Ishikawa (cell line): Measurements from ENCODE around the gene PLD1.

ENCODE experiments used
- CEBPB ChIP-seq: IDR thresholded peaks from 2 replicates; pipeline ENCODE4 v1.6.1; 2012
- CREB1 ChIP-seq: IDR thresholded peaks from 2 replicates; pipeline ENCODE4 v1.6.1; 2012; ENCODE audit warnings: low read depth
- EGR1 ChIP-seq: IDR thresholded peaks from 2 replicates; pipeline ENCODE4 v1.6.1; 2012
- EP300 ChIP-seq: IDR thresholded peaks from 2 replicates; pipeline ENCODE4 v1.6.1; 2012; ENCODE audit warnings: borderline replicate concordance
- FOXM1 ChIP-seq: IDR thresholded peaks from 2 replicates; pipeline ENCODE4 v1.6.1; 2012; ENCODE audit warnings: low read depth, borderline replicate concordance
- NFIC ChIP-seq: IDR thresholded peaks from 2 replicates; pipeline ENCODE4 v1.6.1; 2012
- RAD21 ChIP-seq: IDR thresholded peaks from 2 replicates; pipeline ENCODE4 v1.6.1; 2012; ENCODE audit warnings: low read depth
- TAF1 ChIP-seq: IDR thresholded peaks from 2 replicates; pipeline ENCODE4 v1.6.1; 2012; ENCODE audit warnings: low read depth, mild to moderate bottlenecking
- TCF12 ChIP-seq: IDR thresholded peaks from 2 replicates; pipeline ENCODE4 v1.6.1; 2012; ENCODE audit warnings: low read depth
- TEAD4 ChIP-seq: IDR thresholded peaks from 2 replicates; pipeline ENCODE4 v1.6.1; 2012
- YY1 ChIP-seq: IDR thresholded peaks from 2 replicates; pipeline ENCODE4 v1.6.1; 2012; ENCODE audit warnings: low read depth
- TF ChIP-seq, protein P1 (sequence below): IDR thresholded peaks from 2 replicates; pipeline ENCODE4 v1.6.1; 2012; ENCODE audit warnings: low read depth, mild to moderate bottlenecking
- TF ChIP-seq, protein P2 (sequence below): IDR thresholded peaks from 2 replicates; pipeline ENCODE4 v1.6.1; 2012
- TF ChIP-seq, protein P3 (sequence below): IDR thresholded peaks from 2 replicates; pipeline ENCODE4 v1.6.1; 2012

DNA sequence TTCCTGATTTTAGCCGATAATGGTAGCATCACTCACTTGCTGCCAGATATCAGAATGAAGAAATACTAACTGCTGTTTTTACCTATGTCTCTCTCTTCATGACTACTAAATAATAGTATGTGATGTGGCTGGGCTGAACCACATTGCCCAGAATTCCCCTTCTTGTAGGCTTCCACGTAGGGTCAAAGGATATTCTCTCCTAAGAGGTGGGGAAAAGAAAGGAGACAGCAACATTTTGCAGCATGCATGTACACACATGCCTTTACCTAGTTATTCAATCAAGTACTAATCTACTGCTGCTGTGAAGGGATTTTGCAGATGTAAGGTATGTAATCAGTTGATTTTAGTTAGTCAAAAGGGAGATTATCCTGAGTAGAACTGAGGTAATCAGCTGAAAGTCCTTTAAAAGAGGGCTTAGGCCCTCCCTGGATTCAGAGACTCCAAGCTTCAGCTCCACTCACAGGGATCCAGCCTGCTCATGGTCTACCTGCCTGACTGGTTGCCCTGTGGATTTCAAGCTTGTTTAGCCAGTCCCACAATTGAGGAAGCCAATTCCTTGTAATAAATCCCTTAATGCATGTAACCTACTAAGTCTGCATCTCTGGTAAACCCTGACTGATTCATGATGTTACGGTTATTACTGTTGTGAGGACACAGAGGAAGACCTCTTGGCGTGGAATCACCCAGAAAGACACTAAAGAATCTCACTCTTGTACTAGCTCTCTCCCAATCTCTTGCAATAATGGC is 20.4 kb downstream of the PLD1 start:
- TF ChIP-seq, protein P1, sequence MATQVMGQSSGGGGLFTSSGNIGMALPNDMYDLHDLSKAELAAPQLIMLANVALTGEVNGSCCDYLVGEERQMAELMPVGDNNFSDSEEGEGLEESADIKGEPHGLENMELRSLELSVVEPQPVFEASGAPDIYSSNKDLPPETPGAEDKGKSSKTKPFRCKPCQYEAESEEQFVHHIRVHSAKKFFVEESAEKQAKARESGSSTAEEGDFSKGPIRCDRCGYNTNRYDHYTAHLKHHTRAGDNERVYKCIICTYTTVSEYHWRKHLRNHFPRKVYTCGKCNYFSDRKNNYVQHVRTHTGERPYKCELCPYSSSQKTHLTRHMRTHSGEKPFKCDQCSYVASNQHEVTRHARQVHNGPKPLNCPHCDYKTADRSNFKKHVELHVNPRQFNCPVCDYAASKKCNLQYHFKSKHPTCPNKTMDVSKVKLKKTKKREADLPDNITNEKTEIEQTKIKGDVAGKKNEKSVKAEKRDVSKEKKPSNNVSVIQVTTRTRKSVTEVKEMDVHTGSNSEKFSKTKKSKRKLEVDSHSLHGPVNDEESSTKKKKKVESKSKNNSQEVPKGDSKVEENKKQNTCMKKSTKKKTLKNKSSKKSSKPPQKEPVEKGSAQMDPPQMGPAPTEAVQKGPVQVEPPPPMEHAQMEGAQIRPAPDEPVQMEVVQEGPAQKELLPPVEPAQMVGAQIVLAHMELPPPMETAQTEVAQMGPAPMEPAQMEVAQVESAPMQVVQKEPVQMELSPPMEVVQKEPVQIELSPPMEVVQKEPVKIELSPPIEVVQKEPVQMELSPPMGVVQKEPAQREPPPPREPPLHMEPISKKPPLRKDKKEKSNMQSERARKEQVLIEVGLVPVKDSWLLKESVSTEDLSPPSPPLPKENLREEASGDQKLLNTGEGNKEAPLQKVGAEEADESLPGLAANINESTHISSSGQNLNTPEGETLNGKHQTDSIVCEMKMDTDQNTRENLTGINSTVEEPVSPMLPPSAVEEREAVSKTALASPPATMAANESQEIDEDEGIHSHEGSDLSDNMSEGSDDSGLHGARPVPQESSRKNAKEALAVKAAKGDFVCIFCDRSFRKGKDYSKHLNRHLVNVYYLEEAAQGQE: no peak
- TF ChIP-seq, protein P2, sequence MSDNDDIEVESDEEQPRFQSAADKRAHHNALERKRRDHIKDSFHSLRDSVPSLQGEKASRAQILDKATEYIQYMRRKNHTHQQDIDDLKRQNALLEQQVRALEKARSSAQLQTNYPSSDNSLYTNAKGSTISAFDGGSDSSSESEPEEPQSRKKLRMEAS: no peak
- no peak for TF ChIP-seq CEBPB
- TF ChIP-seq EGR1: no peak
- no peak for TF ChIP-seq TAF1
- TF ChIP-seq, protein P3, sequence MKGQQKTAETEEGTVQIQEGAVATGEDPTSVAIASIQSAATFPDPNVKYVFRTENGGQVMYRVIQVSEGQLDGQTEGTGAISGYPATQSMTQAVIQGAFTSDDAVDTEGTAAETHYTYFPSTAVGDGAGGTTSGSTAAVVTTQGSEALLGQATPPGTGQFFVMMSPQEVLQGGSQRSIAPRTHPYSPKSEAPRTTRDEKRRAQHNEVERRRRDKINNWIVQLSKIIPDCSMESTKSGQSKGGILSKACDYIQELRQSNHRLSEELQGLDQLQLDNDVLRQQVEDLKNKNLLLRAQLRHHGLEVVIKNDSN: no peak
- TF ChIP-seq YY1: no peak
- TF ChIP-seq RAD21: no peak
- TF ChIP-seq EP300: no peak
- TF ChIP-seq NFIC: no peak
- no peak for TF ChIP-seq FOXM1
- TF ChIP-seq TCF12: no peak
- TF ChIP-seq CREB1: no peak
- no peak for TF ChIP-seq TEAD4
